NK-92 treated with Interleukin-12 subunit alpha and Interleukin-12 subunit beta, amount 100 ng/mL, for 24 hours (cell line): ENCODE results near the gene BEST2.
"Not testable (repeated sequence)": the region's sequence is repeated elsewhere in the genome, so short reads cannot be mapped to it uniquely, and the experiment has no call there.

Source experiments
- DNase-seq: peaks from one replicate; lab custom pipeline; 2025; lab: John Stamatoyannopoulos, UW

BEST2 gene

DNA sequence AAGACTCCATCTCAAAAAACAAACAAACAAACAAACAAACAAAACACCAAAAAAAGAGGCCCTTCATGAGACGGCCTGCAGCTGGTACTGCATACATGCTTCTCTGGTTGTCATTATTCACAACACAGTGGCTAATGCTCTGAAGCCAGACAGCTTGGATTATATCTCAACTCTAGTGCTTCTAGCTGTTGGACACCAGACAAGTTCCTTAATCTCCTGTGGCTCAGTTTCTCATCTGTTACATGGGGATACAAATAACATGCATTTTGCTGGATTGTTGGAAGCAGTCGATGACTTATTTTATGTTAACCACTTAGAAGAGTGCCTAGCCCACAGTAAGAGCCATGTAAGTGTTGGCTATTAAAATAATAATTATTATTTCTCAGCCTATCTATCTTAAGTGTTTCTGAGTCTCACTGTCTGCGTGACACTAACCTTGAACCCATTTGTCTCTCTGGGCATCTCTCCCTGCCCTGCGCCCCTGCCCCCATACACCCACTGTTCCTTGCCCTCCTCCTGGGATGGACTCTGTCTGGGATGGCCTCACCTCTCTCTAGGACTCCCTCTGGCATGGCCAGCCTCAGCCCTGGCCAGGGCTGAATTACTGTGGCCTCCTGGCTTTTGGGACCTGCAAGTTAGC lies 36.6 kb downstream of the BEST2 start:
- no peak for DNase-seq

DNA sequence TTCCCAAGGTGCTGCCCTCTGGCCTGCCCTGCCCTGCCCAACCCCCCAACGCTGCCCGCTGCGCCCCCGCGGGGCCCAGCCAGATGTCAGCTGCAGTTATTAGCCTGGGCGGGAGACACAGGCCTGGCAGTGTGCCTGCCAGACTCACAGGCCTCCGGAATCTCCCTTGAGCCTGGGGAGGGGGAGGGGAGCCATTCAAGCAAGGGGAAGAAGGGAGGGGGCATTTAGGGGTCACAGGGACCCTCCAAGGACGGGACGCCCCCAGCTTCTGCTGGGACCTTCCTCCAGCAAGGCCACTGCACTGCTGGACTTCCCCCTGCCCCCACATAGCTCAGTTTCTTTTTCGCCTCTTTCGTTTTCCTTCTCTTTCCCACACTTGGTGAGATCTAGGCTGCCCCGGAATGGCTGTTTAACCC lies 37.1 kb downstream of the BEST2 start:
- no peak for DNase-seq

DNA sequence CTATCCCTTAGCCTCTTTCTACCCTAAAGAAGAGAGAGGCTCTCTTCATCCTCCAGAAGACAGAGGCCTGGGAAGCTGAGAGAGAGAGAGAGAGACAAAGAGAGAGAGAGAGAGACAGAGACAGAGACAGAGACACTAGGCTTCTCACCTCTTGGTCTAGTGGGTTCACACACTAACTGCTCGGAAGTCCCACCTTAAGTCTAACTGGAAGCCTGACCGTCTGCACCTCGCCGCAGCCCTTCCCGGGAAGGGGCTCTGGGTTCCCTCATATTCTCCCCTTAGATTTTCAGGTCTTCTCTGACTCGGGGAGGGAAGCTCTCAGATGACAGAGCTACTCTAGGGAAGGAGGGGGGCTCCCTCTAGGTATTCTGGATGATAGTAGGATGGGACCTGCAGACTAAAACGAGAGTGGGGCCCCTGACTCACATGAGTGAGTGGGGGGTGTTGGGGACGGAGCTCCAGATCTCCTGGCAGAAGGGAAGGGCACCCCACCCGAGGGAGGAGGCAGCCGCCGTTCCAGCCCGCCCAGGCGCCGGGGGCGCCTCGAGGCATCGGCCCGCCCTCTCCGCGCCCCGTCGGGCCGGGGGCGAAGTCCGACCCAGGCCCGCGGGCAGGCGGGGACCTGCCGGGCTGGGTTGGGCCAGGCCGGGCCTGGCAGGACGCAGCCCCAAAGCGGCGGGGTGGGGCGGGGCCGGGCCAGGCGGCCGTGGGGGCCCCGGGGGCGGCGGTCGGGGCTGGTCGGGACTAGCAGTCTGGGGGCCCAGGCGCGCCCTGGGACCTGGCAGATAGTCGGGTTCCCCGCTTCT lies 37.7 kb downstream of the BEST2 start:
- DNase-seq, result no peak

DNA sequence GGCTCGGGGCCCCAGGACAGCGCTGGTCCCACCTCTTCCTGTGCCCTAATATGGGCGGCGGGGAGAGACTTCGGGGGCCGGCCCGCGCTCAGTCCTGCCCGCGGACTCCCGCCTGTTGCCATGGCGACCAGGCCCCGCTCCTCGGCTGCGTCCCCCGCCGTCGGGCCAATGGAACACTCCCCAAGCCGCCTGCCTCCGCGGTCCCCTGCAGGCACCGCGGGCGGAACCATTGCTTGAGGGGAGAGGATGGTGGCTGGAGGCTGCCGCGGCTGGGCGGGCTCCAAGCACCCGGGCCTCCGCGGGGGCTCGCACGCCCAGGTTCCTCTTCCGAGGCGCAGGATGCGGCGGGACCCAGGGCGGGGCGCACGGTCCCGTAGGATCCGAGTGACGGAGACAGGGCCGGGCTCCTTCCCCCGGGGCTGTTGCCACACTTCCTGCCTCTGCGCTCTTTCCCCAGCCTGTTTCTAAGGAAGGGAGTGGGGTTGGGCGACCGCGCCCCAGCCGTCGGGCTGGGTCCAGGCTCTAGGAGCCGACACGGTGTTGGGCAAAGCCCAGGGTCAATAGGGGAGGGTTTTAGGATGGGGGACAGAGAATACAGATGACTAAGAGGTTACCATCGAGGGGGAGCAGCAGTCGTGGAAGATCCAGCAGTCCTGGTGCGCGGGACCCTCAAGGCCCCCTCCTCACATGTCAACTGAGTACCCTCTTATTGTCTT lies 38.5 kb downstream of the BEST2 start:
- peak; percentile 97 for DNase-seq

DNA sequence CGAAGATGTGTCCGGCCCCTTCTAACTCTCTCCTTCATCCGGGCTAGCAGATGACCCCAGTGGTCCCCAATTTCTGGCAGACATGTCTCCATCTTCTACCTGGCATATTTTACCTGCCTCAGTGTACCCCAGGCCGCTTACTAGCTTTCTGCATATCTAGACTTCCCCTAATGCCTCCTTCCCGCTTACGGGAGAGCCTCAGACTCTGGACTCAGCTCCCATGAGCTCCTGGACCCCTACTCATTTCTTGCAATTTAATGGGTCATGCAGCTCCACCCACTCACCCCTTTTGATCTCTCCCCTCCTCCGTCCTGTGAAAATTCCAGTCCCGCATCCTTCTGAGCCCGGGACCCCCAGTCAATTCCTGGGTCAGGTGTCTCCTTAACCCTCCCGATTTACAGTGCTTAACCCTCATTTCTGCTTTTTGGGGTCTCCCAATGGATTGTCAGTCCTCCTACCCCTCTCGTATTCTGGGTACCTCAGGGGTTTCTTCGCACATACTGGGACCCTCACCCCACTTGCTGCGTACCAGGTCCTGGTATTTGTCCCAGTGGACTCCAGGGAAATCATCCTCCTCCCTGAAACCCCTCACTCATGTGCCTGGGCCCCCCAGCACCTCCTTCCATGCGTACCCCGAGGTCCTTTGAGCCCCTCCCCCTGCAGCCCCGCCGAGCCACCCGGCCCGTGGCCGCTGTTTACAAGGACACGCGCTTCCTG lies 39.2 kb downstream of the BEST2 start:
- DNase-seq, result no peak

DNA sequence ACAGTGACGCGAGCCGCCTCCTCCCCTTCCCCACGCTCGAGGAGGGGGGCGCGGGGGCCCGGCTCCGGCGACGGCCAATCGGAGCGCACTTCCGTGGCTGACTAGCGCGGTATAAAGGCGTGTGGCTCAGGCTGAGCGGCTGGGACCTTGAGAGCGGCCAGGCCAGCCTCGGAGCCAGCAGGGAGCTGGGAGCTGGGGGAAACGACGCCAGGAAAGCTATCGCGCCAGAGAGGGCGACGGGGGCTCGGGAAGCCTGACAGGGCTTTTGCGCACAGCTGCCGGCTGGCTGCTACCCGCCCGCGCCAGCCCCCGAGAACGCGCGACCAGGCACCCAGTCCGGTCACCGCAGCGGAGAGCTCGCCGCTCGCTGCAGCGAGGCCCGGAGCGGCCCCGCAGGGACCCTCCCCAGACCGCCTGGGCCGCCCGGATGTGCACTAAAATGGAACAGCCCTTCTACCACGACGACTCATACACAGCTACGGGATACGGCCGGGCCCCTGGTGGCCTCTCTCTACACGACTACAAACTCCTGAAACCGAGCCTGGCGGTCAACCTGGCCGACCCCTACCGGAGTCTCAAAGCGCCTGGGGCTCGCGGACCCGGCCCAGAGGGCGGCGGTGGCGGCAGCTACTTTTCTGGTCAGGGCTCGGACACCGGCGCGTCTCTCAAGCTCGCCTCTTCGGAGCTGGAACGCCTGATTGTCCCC lies 39.9 kb downstream of the BEST2 start, which contains the start of gene JUNB:
TSS of gene JUNB (plus strand) at position 142 of the 706 bp plus-strand sequence. CDS start at position 428, 286 bp downstream.
- peak; percentile 94 for DNase-seq

DNA sequence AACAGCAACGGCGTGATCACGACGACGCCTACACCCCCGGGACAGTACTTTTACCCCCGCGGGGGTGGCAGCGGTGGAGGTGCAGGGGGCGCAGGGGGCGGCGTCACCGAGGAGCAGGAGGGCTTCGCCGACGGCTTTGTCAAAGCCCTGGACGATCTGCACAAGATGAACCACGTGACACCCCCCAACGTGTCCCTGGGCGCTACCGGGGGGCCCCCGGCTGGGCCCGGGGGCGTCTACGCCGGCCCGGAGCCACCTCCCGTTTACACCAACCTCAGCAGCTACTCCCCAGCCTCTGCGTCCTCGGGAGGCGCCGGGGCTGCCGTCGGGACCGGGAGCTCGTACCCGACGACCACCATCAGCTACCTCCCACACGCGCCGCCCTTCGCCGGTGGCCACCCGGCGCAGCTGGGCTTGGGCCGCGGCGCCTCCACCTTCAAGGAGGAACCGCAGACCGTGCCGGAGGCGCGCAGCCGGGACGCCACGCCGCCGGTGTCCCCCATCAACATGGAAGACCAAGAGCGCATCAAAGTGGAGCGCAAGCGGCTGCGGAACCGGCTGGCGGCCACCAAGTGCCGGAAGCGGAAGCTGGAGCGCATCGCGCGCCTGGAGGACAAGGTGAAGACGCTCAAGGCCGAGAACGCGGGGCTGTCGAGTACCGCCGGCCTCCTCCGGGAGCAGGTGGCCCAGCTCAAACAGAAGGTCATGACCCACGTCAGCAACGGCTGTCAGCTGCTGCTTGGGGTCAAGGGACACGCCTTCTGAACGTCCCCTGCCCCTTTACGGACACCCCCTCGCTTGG lies 40.7 kb downstream of the BEST2 start:
- peak; percentile 77 for DNase-seq

DNA sequence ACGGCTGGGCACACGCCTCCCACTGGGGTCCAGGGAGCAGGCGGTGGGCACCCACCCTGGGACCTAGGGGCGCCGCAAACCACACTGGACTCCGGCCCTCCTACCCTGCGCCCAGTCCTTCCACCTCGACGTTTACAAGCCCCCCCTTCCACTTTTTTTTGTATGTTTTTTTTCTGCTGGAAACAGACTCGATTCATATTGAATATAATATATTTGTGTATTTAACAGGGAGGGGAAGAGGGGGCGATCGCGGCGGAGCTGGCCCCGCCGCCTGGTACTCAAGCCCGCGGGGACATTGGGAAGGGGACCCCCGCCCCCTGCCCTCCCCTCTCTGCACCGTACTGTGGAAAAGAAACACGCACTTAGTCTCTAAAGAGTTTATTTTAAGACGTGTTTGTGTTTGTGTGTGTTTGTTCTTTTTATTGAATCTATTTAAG lies 41.3 kb downstream of the BEST2 start:
- DNase-seq, result no peak

DNA sequence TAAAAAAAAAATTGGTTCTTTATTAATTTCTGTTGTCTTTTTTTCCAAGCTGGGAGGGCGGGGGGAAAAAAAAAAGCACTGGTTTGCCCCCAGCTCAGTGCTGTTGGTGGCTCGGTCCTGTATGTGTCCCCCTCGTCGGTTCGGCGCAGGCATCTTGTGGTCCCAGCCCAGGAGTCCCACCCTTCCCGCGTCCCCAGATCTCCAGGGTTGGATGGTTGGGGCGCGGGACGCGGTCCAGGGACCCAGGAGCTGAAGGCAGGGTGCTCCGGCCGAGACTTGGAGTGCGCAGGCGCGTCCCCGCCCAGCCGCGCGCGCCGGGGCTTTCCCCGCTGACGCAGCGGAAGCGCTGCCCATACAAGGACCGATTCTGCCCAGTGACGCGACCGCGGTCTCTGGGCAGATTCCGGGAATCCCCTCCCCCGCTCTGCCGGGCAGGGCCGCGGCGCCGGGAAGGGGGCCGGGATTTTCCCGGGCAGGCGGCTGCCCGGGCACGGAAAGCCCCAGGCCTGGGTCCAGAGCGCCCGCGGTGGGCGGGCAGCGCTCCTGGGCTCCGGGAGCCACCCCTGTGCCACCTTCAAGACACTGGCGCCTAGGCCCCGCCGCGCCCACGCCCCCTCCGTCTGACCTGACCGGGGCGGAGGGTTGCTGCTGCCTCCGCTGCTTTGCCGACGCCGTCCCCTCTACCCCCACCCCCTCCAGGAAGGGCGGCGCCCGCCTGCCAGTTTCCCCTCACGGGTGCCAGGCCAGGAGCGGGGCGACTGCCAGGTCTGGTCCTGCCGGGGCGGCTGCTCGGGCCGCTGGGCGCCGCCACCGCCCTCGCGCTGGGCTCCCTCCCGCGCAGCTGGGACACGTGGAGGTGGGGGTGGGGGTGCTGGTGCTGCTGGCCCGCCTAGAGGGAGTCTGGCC lies 42.0 kb downstream of the BEST2 start:
- peak; percentile 95 for DNase-seq

DNA sequence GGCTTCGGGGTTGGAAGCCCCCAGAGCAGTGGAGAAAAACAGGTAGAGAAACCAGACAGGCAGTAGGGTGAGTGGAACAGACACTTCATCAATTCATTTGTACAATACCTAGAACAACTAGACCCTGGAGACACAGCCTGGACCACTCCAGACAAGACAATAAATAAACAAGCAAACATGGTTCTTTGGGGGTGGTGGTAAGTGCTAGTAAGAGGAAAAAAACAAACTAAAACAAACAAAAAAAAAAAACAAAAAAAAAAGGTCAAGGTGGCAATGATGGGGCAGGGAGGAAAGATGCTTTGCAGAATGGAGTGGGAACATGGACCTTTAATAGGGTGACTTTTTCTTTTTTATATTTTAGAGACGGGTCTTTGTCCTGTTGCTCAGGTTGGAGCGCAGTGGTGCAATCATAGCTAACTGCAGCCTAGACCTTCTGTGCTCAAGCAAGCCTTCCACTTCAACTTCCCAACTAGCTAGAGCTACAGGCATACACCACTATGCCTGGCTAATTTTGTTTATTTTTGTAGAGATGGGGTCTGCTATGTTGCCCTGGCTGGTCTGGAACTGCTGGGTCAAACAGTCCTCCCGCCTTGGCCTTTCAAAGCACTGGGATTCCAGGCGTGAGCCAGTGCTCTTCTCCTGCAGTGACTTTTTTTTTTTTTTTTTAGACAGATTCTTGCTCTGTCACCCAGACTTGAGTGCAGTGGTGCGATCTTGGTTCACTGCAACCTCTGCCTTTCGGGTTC lies 42.8 kb downstream of the BEST2 start:
- DNase-seq, result no peak

DNA sequence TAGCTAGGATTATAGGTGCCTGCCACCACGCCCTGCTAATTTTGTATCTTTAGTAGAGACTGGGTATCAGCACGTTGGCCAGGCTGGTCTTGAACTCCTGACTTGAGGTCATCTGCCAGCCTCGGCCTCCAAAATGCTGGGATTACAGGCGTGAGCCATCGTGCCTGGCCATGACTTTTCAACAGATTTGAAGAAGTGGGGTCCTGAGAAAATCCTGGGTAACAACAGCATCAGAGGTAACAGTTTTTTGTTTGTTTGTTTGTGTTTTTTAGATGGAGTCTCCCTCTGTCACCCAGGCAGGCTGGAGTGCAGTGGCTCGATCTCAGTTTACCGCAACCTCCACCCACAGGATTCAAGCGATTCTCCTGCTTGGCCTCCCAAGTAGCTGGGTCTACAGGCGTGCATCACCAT lies 43.4 kb downstream of the BEST2 start:
- no peak for DNase-seq

DNA sequence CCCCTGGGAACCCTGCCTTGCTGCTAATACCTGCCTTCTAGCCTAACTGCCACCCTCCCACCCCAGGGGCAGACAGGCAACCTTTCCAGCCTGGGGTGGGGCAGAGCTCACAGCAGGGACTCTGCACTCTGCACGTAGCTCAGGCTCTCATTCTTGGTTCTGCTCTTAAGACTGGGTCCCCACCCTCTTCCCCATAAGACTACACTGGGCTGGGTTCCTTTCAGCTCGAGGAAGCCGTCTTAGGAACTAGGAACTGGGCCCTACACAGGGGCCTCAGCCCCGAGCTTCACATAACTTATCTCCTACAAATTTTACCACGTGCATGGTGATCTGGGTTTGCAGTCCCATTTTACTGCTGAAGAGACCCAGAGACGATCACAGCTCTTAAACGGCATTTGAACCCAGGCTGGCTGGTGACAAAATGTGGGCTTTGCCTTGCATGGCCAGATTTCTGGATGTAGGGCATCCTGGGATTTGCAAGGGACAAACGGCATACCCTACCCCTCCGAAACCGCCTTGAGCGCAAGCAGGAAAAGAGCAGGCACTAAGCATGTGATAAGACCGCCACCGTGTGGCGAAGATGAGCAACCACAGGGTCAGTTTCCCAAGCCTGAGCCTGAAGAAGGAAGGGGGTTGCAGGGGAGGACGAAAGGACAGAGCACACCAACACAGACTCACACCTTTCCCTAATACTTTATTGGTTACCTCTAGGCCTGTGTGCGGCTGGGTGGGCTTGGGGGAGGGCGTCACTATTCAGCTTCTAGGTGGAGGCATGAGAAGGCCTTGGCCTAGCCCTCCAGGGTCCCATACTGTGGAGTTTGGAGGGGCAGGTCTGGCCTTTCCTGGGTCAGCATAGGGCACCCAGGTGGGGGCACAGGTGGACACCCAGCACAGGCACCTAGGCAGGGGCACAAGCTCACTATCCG lies 44.8 kb downstream of the BEST2 start:
- DNase-seq, result peak; percentile 62

DNA sequence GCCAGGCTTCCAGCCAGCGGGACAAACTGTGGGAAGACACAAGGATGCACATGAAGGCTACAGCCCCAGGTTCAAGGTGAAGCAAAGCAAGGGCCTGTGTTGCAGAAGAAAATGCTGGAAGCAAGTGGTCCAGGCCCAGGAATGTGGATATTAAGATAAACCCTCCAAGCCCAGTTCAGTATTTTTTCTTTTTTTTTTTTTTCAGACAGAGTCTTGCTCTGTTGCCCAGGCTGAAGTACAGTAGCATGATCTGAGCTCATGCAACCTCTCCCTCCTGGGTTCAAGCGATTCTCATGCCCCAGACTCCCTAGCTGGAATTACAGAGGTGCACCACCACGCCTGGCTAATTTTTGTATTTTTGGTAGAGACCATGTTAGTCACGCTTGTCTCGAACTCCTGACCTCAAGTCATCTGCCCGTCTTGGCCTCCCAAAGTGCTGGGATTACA lies 45.6 kb downstream of the BEST2 start:
- DNase-seq, result no peak

DNA sequence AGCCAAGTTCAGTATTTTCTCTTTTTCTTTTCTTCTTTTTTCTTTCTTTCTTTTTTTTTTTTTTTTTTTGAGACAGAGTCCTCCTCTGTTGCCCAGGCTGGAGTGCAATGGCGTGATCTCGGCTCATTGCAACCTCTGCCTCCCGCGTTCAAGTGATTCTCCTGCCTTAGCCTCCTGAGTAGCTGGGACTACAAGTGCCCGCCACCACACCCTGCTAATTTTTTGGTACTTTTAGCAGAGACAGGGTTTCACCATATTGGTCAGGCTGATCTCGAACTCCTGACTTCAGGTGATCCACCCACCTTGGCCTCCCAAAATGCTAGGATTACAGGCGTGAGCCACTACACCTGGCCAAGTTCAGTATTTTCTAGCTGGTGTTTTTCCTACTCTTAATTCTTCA lies 46.0 kb downstream of the BEST2 start:
- DNase-seq, result not testable (repeated sequence)

DNA sequence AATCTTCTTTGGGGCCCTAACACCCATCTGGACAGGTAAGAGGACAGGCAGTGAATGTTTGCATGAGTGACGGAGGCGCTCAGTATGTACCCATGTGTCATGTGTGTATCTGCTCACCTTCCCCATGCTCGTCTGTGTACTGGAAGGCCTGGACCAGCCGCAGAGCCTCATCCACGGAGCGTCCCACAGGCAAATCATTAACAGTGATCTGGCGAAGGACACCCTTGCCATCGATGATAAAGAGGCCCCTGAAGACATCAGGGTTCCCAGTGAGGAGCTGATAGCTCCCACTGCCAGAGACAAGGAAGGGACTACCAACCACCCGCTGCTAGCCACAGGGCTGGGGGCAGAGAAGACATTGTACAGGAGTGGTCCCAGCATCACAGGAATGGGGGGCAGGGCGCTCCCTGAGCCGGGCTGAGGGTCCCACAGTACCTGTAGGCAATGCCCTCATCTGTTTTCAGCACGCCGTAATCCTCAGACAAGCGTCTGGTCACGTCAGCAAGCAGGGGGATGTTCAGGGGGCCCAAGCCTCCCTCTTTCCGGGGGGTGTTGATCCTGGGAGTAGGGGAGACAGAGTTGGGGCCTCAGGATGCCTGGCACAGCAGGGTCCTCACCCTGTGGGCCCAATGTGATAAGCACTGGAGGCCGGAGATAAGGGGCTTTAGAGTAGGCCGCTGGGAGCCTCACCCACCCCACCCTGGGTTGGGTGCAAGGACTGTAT lies 48.3 kb downstream of the BEST2 start:
- no peak for DNase-seq

DNA sequence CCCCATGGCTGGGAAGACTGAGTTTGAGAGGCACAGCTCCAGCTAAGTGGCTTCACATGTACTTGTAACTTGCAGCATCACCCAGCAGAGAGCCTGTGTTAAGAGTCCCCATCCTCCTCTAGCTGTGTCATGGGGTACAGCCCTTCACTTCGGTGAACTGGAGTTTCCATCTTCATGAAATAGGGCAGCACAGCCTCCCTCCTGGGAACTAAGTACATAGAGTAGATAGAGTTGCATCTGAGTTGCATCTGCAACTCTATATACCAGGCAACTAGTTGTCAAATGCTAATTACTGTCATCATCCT lies 48.8 kb downstream of the BEST2 start:
- DNase-seq, result no peak

DNA sequence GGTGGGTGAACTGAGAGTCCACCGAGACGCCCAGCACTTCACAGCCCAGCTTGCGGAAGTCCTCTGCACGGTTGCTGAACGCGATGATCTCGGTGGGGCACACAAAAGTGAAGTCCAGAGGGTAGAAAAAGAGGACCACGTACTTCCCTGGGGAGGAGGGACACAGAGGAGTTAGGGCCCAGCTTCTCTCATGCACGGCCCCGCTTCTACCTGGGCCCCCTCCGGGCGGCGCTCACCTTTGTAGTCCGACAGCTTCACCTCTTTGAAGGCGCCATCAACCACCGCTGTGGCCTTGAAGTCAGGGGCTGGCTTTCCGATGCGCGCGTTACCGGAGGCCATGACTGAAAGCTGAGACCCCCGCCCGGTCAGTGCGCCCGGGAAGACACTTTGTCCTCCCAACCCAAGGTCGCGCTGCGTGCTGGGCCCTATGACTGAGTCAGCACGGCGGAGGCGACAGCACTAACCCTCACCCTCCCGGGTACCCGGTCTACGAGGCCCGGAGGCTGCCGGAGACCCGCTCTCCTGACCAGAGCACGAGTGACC lies 49.4 kb downstream of the BEST2 start:
- DNase-seq, result no peak
